K562 (cell line): ENCODE data around the gene ZFP37. TPM values are rescaled to one million over a fixed set of nuclear protein-coding genes. Genes with fewer than 3 reads are reported as not detected.

Source experiments
- L3MBTL2 ChIP-seq: fragments of 450-650 bp; IDR thresholded peaks from 2 replicates; pipeline ENCODE4 v1.6.1; 2016; ENCODE audit warnings: mild to moderate bottlenecking, moderate library complexity
- POLR2G ChIP-seq: fragments of 200-400 bp; formaldehyde crosslinking; IDR thresholded peaks from 2 replicates; pipeline ENCODE4 v1.6.1; 2017; ENCODE audit warnings: low read depth, mild to moderate bottlenecking, antibody characterized with exemption, low read length, moderate library complexity
- TEAD2 ChIP-seq: fragments of 450-650 bp; IDR thresholded peaks from 2 replicates; pipeline ENCODE4 v1.6.1; 2016; ENCODE audit warnings: missing genetic modification characterization, control low read depth, missing compliant biosample characterization
- TEAD4 ChIP-seq, 2 experiments: sonication (generic) in 1 of 2; formaldehyde crosslinking in 1 of 2; IDR thresholded peaks; 2 replicates each; pipeline versions ENCODE4 v1.6.1 to v1.8.0; 2012 to 2022; ENCODE audit warnings: borderline replicate concordance in 1 of 2, inconsistent platforms in 1 of 2, low read length in 1 of 2, mild to moderate bottlenecking in 1 of 2, missing genetic modification reagents in 1 of 2
- polyA plus RNA-seq, 8 experiments: library from polyadenylated mRNA; depleted of rRNA in 4 of 8; stranded (reverse) in 5 of 8; unstranded in 3 of 8; fragments of >200 nt; fragmentation: Nextera tagmentation in 2 of 8; fragmentation: Illumina TruSeq in 1 of 8; extraction: Ambion mirVana in 2 of 8; extraction: Trizol in 1 of 8; gene quantifications; 2 replicates each; pipeline versions ENCODE4 v1.2.1 to v1.2.3, GENCODE V29; 2011 to 2014; ENCODE audit warnings: inconsistent platforms in 1 of 8, missing spikeins in 1 of 8
- total RNA-seq, 7 experiments: library from RNA; depleted of rRNA in 6 of 7; stranded (reverse); fragments of >200 nt in 6 of 7; fragmentation: Illumina TruSeq in 2 of 7; extraction: Trizol in 2 of 7; gene quantifications; 2 replicates each; pipeline versions ENCODE4 v1.2.1 to v1.2.3, GENCODE V29; 2011 to 2021; ENCODE audit warnings: low replicate concordance in 1 of 7
- TF ChIP-seq, protein P1 (sequence below), 2 experiments: fragments of 450-650 bp in 1 of 2; sonication (generic) in 1 of 2; formaldehyde crosslinking in 1 of 2; IDR thresholded peaks; 2 replicates each; pipeline versions ENCODE4 v1.7.1 to v1.9.0; 2016 to 2022; ENCODE audit warnings: inconsistent platforms in 1 of 2, mild to moderate bottlenecking in 1 of 2, missing genetic modification reagents in 1 of 2
- TF ChIP-seq, protein P2 (sequence below): sonication (generic); formaldehyde crosslinking; IDR thresholded peaks from 2 replicates; pipeline ENCODE4 v1.8.0; 2022; ENCODE audit warnings: mild to moderate bottlenecking, missing genetic modification reagents

ZFP37 gene
- total and polyA plus RNA-seq, 9 of the 15 experiments (the other 6 are each of a cell fraction or from before 2014, with no cell fraction given) = 0.03 to 0.33 (median 0.14) TPM; not detected in 1

DNA sequence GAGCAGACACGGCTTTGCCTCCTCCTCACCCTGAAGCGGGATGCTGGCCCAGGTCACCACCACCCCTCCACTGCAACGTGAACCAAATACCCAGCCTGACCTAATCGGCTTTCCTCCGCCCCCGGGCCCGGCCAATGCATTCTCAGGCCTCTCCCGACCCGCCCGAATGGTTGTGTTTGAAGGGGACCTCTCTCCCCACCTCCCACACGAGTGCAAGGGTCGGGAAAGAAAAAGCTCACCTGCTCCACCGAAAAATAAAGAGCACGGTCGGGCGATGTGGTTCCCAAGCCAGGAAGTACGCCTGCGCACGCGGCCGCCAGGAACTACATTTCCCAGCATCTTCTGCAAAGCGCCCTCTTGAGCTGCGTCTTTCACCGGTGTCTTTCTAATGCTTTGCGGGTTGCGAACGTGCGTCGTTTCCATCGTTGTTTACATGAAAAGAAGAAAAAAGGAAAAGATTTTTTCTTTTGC lies 44.6 kb downstream of the ZFP37 start, which contains the start of gene ZNF883 (continued):
- TF ChIP-seq, protein P1, sequence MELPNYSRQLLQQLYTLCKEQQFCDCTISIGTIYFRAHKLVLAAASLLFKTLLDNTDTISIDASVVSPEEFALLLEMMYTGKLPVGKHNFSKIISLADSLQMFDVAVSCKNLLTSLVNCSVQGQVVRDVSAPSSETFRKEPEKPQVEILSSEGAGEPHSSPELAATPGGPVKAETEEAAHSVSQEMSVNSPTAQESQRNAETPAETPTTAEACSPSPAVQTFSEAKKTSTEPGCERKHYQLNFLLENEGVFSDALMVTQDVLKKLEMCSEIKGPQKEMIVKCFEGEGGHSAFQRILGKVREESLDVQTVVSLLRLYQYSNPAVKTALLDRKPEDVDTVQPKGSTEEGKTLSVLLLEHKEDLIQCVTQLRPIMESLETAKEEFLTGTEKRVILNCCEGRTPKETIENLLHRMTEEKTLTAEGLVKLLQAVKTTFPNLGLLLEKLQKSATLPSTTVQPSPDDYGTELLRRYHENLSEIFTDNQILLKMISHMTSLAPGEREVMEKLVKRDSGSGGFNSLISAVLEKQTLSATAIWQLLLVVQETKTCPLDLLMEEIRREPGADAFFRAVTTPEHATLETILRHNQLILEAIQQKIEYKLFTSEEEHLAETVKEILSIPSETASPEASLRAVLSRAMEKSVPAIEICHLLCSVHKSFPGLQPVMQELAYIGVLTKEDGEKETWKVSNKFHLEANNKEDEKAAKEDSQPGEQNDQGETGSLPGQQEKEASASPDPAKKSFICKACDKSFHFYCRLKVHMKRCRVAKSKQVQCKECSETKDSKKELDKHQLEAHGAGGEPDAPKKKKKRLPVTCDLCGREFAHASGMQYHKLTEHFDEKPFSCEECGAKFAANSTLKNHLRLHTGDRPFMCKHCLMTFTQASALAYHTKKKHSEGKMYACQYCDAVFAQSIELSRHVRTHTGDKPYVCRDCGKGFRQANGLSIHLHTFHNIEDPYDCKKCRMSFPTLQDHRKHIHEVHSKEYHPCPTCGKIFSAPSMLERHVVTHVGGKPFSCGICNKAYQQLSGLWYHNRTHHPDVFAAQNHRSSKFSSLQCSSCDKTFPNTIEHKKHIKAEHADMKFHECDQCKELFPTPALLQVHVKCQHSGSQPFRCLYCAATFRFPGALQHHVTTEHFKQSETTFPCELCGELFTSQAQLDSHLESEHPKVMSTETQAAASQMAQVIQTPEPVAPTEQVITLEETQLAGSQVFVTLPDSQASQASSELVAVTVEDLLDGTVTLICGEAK (IDR thresholded peaks at IDR 0.05) = 0 out of 2 replicates have a peak, but pooled peaks have one; percentile 36
- TF ChIP-seq, protein P1 (CRISPR knock-in tag; IDR thresholded peaks at IDR 0.05) = no peak
- peak; percentile 66 for TF ChIP-seq L3MBTL2
- peak; percentile 48; the same call in 1 of the 2 replicates for TF ChIP-seq POLR2G
- TF ChIP-seq TEAD4 (IDR thresholded peaks at IDR 0.05; ENCODE audit: low read length) = no peak
- no peak for TF ChIP-seq TEAD4 (CRISPR knock-in tag; IDR thresholded peaks at IDR 0.05; ENCODE audit: borderline replicate concordance)
- TF ChIP-seq, protein P2, sequence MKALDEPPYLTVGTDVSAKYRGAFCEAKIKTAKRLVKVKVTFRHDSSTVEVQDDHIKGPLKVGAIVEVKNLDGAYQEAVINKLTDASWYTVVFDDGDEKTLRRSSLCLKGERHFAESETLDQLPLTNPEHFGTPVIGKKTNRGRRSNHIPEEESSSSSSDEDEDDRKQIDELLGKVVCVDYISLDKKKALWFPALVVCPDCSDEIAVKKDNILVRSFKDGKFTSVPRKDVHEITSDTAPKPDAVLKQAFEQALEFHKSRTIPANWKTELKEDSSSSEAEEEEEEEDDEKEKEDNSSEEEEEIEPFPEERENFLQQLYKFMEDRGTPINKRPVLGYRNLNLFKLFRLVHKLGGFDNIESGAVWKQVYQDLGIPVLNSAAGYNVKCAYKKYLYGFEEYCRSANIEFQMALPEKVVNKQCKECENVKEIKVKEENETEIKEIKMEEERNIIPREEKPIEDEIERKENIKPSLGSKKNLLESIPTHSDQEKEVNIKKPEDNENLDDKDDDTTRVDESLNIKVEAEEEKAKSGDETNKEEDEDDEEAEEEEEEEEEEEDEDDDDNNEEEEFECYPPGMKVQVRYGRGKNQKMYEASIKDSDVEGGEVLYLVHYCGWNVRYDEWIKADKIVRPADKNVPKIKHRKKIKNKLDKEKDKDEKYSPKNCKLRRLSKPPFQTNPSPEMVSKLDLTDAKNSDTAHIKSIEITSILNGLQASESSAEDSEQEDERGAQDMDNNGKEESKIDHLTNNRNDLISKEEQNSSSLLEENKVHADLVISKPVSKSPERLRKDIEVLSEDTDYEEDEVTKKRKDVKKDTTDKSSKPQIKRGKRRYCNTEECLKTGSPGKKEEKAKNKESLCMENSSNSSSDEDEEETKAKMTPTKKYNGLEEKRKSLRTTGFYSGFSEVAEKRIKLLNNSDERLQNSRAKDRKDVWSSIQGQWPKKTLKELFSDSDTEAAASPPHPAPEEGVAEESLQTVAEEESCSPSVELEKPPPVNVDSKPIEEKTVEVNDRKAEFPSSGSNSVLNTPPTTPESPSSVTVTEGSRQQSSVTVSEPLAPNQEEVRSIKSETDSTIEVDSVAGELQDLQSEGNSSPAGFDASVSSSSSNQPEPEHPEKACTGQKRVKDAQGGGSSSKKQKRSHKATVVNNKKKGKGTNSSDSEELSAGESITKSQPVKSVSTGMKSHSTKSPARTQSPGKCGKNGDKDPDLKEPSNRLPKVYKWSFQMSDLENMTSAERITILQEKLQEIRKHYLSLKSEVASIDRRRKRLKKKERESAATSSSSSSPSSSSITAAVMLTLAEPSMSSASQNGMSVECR (CRISPR knock-in tag) = no peak
- TF ChIP-seq TEAD2 (tag) = no peak
